Measurements from ENCODE around the gene RPS6KB2.
A peak's percentile ranks its signal among the peaks of the same experiment; 100 is the strongest.

The RPS6KB2 gene

GRCh38 chr11:67429722-67430121, 1.4 kb downstream of the RPS6KB2 start:
- DNase-seq = no peak

GRCh38 chr11:67431346-67432249, 3.3 kb downstream of the RPS6KB2 start:
- no peak for DNase-seq

- no peak for DNase-seq
These were observed 4.5 kb downstream of the RPS6KB2 start for GRCh38 chr11:67432655-67433349.

- DNase-seq = no peak
These were observed 5.5 kb downstream of the RPS6KB2 start for GRCh38 chr11:67433536-67434394.

- no peak for DNase-seq
These were observed 6.1 kb downstream of the RPS6KB2 start for GRCh38 chr11:67434395-67434881.

- peak; percentile 45 for DNase-seq
These were observed 6.9 kb downstream of the RPS6KB2 start for GRCh38 chr11:67435031-67435726.

- DNase-seq = no peak
These were observed 7.6 kb downstream of the RPS6KB2 start for GRCh38 chr11:67435727-67436458.

- DNase-seq = peak; percentile 82
These were observed 8.3 kb downstream of the RPS6KB2 start for GRCh38 chr11:67436459-67437081.

- DNase-seq = peak; percentile 87
These were observed 9.0 kb downstream of the RPS6KB2 start, which contains the start of gene PTPRCAP for GRCh38 chr11:67437082-67437808. Gene PTPRCAP (minus strand): TSS chr11:67437682. CDS start chr11:67437619, 63 bp downstream.

- no peak for DNase-seq
These were observed 9.5 kb downstream of the RPS6KB2 start for GRCh38 chr11:67437809-67438157.

GRCh38 chr11:67438158-67438902, 10.0 kb downstream of the RPS6KB2 start:
- no peak for DNase-seq

GRCh38 chr11:67439321-67440228, 11.3 kb downstream of the RPS6KB2 start:
- DNase-seq = peak; percentile 76

- DNase-seq = peak; percentile 32
These were observed 12.2 kb downstream of the RPS6KB2 start for GRCh38 chr11:67440229-67441097.

- no peak for DNase-seq
These were observed 12.8 kb downstream of the RPS6KB2 start for GRCh38 chr11:67441098-67441563.

- DNase-seq = no peak
These were observed 13.5 kb downstream of the RPS6KB2 start for GRCh38 chr11:67441731-67442351.

- no peak for DNase-seq
These were observed 14.5 kb downstream of the RPS6KB2 start for GRCh38 chr11:67442504-67443404.
